ENCODE results near the gene ABCC1.

GRCh38 chr16:15953477-15953876 lies 4.1 kb downstream of the ABCC1 start:
- TF ChIP-seq EZH2 (IDR thresholded peaks at IDR 0.05; ENCODE audit: borderline replicate concordance, low read length) (no peak), CTCF (IDR thresholded peaks at IDR 0.05; ENCODE audit: low read length) (no peak)
